ENCODE results near the gene TMEM33.

TMEM33 gene

GRCh38 chr4:41939016-41939626, 3.9 kb downstream of the TMEM33 start:
- DNase-seq (ENCODE audit: low read depth in 3 of 3) = no peak

GRCh38 chr4:41940834-41941233, 5.6 kb downstream of the TMEM33 start:
- DNase-seq (ENCODE audit: low read depth in 3 of 3) = no peak

GRCh38 chr4:41943506-41943905, 8.3 kb downstream of the TMEM33 start:
- no peak for DNase-seq (ENCODE audit: low read depth in 3 of 3)

- DNase-seq (ENCODE audit: low read depth in 3 of 3) = no peak
Observed at GRCh38 chr4:41944089-41944488, 8.9 kb downstream of the TMEM33 start.

GRCh38 chr4:41949531-41949930, 14.3 kb downstream of the TMEM33 start:
- no peak for DNase-seq (ENCODE audit: low read depth in 3 of 3)

- no peak for DNase-seq (ENCODE audit: low read depth in 3 of 3)
Observed at GRCh38 chr4:41957634-41958033, 22.4 kb downstream of the TMEM33 start.

- DNase-seq (ENCODE audit: low read depth in 3 of 3) = no peak
Observed at GRCh38 chr4:41963105-41963504, 27.9 kb downstream of the TMEM33 start.

- no peak for DNase-seq (ENCODE audit: low read depth in 3 of 3)
Observed at GRCh38 chr4:41964401-41964800, 29.2 kb downstream of the TMEM33 start.

- DNase-seq (ENCODE audit: low read depth in 3 of 3) = no peak
Observed at GRCh38 chr4:41967392-41967791, 32.2 kb downstream of the TMEM33 start.

GRCh38 chr4:41969671-41970070, 34.4 kb downstream of the TMEM33 start:
- DNase-seq (ENCODE audit: low read depth in 3 of 3) = no peak

GRCh38 chr4:41975341-41975740, 40.1 kb downstream of the TMEM33 start:
- DNase-seq (ENCODE audit: low read depth in 3 of 3) = no peak

- no peak for DNase-seq (ENCODE audit: low read depth in 3 of 3)
Observed at GRCh38 chr4:41976775-41977516, 41.7 kb downstream of the TMEM33 start.

GRCh38 chr4:41977709-41978108, 42.5 kb downstream of the TMEM33 start:
- DNase-seq (ENCODE audit: low read depth in 3 of 3) = no peak

GRCh38 chr4:41981456-41981855, 46.2 kb downstream of the TMEM33 start, which contains the start of gene DCAF4L1:
Gene DCAF4L1, plus strand, starts transcription at chr4:41981756. Its CDS starts 37 bp downstream, at chr4:41981793.
- no peak for DNase-seq (ENCODE audit: low read depth in 3 of 3)

GRCh38 chr4:41982716-41983115, 47.5 kb downstream of the TMEM33 start:
- DNase-seq (ENCODE audit: low read depth in 3 of 3) = no peak

GRCh38 chr4:41985151-41985550, 49.9 kb downstream of the TMEM33 start:
- DNase-seq (ENCODE audit: low read depth in 3 of 3) = no peak

GRCh38 chr4:41989994-41990364, 54.8 kb downstream of the TMEM33 start:
- DNase-seq (ENCODE audit: low read depth in 3 of 3) = no peak

GRCh38 chr4:41990365-41991111, 55.3 kb downstream of the TMEM33 start, which contains the start of gene SLC30A9:
Gene SLC30A9, plus strand, starts transcription at chr4:41990530. Its CDS starts 122 bp downstream, at chr4:41990652.
- peak; percentile 82 to 91 (median 90) for DNase-seq (ENCODE audit: low read depth in 3 of 3)

GRCh38 chr4:41991916-41992767, 56.9 kb downstream of the TMEM33 start:
- DNase-seq (ENCODE audit: low read depth in 3 of 3) = no peak

- no peak for DNase-seq (ENCODE audit: low read depth in 3 of 3)
Observed at GRCh38 chr4:41992967-41993857, 58.0 kb downstream of the TMEM33 start.

Data from stimulated activated CD4-positive, alpha-beta T cell treated with anti-CD3 and anti-CD28 coated beads, TNF-alpha, amount 100 ng/mL, for 24 hours (primary cell).